Fibroblast of skin of right quadriceps (primary cell): ENCODE results near the gene SERINC3.

Experiments
- DNase-seq: peaks from one replicate; pipeline ENCODE4 v3.0.0-alpha.2; 2013

The SERINC3 gene

GRCh38 chr20:44461142-44461802 is 60.6 kb downstream of the SERINC3 start:
- DNase-seq = no peak

GRCh38 chr20:44460795-44461141 is 61.1 kb downstream of the SERINC3 start:
- no peak for DNase-seq

GRCh38 chr20:44459271-44459670 is 62.6 kb downstream of the SERINC3 start:
- no peak for DNase-seq

GRCh38 chr20:44457016-44457415 is 64.9 kb downstream of the SERINC3 start:
- no peak for DNase-seq

GRCh38 chr20:44456611-44457010 is 65.3 kb downstream of the SERINC3 start:
- no peak for DNase-seq

- DNase-seq = no peak
Measured at GRCh38 chr20:44455126-44455525, 66.7 kb downstream of the SERINC3 start.

GRCh38 chr20:44454306-44454963 is 67.4 kb downstream of the SERINC3 start:
- no peak for DNase-seq

- no peak for DNase-seq
Measured at GRCh38 chr20:44450903-44451450, 70.9 kb downstream of the SERINC3 start.

- DNase-seq = no peak
Measured at GRCh38 chr20:44450281-44450889, 71.5 kb downstream of the SERINC3 start.

- DNase-seq = no peak
Measured at GRCh38 chr20:44449864-44450263, 72.0 kb downstream of the SERINC3 start.

- DNase-seq = no peak
Measured at GRCh38 chr20:44448753-44449546, 72.9 kb downstream of the SERINC3 start.

- no peak for DNase-seq
Measured at GRCh38 chr20:44447827-44448419, 73.9 kb downstream of the SERINC3 start.
